Urinary bladder (tissue), 4 donors: ENCODE data around the gene SMTNL2. TPM values are rescaled to one million over a fixed set of nuclear protein-coding genes. Genes with fewer than 3 reads are reported as not detected.
A peak's percentile ranks its signal among the peaks of the same experiment; 100 is the strongest.

Source experiments
- DNase-seq: peaks from one replicate; pipeline ENCODE4 v3.0.0-alpha.2; 2015; ENCODE audit errors: extremely low spot score
- H3K27ac ChIP-seq: one replicate; pipeline ENCODE4 v1.5.1; 2013; ENCODE audit warnings: low read depth, mild to moderate bottlenecking, moderate library complexity
- H3K36me3 ChIP-seq: one replicate; pipeline ENCODE4 v1.6.1; 2013; ENCODE audit warnings: mild to moderate bottlenecking, moderate library complexity; ENCODE audit not compliant: insufficient read depth
- H3K4me1 ChIP-seq: one replicate; pipeline ENCODE4 v1.6.1; 2013; ENCODE audit warnings: mild to moderate bottlenecking, moderate library complexity; ENCODE audit not compliant: insufficient read depth
- H3K4me3 ChIP-seq: one replicate; pipeline ENCODE4 v1.5.1; 2013; ENCODE audit warnings: low read depth, low read length
- WGBS: extraction: QIAGEN DNeasy Blood & Tissue Kit; methylation state at CpG from one replicate; pipeline ENCODE4 v1.1.7; 2013; 5-methylcytosine and 5-hydroxymethylcytosine counted together
- polyA plus RNA-seq: library from polyadenylated mRNA; stranded (reverse); fragments of 200-250 nt; gene quantifications from one replicate; pipeline ENCODE4 v1.2.3, GENCODE V29; 2013
- total RNA-seq: library from RNA; depleted of rRNA; stranded (reverse); fragments of >200 nt; gene quantifications from one replicate; pipeline ENCODE4 v1.2.3, GENCODE V29; 2014
- donor health status: healthy with polysubstance abuse.
- donor health status: healthy.

Gene SMTNL2
- total and polyA plus RNA-seq, 2 donors, result 5.0 to 8.0 TPM

DNA sequence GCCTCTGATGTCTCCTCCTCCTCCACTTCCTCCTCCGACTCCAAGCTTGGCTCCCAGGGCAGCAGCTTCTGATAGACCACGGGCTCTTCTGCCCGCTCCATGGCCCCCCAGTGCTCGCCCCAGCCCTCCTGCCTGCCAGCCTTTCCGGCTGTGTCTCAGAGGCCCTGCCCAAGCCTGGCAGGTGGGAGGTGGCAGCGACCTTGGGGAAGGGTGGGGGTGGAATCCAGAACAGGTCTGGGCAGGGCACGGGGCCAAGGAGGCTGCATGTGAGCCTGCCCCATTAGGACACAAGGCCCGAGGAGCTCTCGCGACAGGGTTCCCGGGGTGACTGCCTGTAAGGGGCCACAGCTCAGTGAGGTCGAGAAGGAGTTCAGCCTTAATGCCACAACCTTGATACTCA, 23.9 kb upstream of the SMTNL2 start, which contains the start of gene GGT6:
Gene GGT6, minus strand, starts transcription at position 157 of the 400 bp plus-strand sequence. Its CDS starts 56 bp downstream, at position 101.
- 82% methylated on average over 12 of the region's 12 CpGs for WGBS
- Histone ChIP-seq H3K4me3 (no peak within 1 kb of the TSS), H3K36me3 (no peaks in the 10 kb centered on the region), H3K4me1 (no peaks in the 10 kb centered on the region), H3K27ac (peak within 1 kb of the TSS; percentile 81)
- DNase-seq, result no peak

DNA sequence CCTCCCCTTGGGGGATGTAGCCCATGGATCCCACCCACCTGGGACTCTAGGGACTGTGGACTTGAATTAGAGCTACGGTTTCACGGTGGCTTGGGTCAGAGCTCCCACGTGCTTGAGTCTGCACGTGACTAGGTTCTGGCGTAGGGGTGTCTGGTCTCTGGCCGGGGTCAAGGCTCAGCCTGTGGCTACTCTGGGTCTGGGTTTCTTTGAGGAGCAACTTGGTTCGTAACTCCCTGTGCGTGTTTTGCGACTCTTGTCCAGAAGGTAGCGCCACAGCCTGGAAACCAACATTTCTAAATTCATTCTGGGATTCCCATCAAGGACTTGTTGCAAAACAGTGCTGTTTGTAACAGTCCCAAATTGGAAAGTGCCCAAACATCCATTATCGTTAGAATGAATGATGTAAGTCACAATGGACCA, 23.5 kb upstream of the SMTNL2 start:
- Histone ChIP-seq H3K4me3 (no peak overlapping the region), H3K4me1 (no peaks in the 10 kb centered on the region), H3K27ac (peak overlapping the region; percentile 3), H3K36me3 (no peaks in the 10 kb centered on the region)
- 69% methylated on average over 11 of the region's 11 CpGs for WGBS
- DNase-seq, result no peak

GRCh38 chr17:4562015-4562969, 22.0 kb upstream of the SMTNL2 start:
- Histone ChIP-seq H3K4me3 (no peak overlapping the region), H3K4me1 (no peaks in the 10 kb centered on the region), H3K36me3 (no peaks in the 10 kb centered on the region), H3K27ac (no peak overlapping the region)
- WGBS, result 59% methylated on average over 8 of the region's 8 CpGs
- DNase-seq, result no peak

- WGBS, result 33% methylated on average over 16 of the region's 16 CpGs
- Histone ChIP-seq H3K4me1 (no peaks in the 10 kb centered on the region), H3K36me3 (no peaks in the 10 kb centered on the region), H3K27ac (no peak overlapping the region), H3K4me3 (no peak overlapping the region)
- no peak for DNase-seq
Measured at GRCh38 chr17:4565209-4566141, 18.9 kb upstream of the SMTNL2 start.

DNA sequence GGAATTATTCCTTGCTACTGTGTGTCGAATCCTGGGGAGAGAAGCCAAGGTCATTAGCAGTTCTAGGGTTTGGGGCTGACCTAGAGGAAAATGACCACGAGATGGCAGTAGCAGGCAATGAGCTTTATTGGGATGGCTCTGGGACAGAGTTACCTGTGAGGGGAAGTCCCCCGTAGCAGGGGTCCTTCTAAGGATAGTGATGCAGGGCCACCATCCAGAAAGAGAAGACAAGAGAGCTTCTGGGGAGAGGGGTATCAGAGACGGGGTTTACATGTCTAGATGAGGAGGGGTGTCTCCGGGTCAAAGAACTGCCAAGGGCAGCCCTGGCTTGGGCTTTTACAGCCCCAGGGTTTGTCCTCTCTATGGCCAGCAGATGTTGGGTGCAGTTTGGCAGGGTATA, 17.5 kb upstream of the SMTNL2 start:
- 19% methylated on average over 5 of the region's 5 CpGs for WGBS
- Histone ChIP-seq H3K4me3 (no peak overlapping the region), H3K27ac (no peak overlapping the region), H3K36me3 (no peaks in the 10 kb centered on the region), H3K4me1 (no peaks in the 10 kb centered on the region)
- DNase-seq, result no peak

GRCh38 chr17:4569591-4569990, 14.7 kb upstream of the SMTNL2 start:
- H3K27ac ChIP-seq, result no peak overlapping the region
- no peak for DNase-seq
- no peak overlapping the region for H3K4me3 ChIP-seq
- H3K36me3 ChIP-seq, result no peaks in the 10 kb centered on the region
- no peaks in the 10 kb centered on the region for H3K4me1 ChIP-seq
- 91% methylated on average over 1 of the region's 1 CpG for WGBS

DNA sequence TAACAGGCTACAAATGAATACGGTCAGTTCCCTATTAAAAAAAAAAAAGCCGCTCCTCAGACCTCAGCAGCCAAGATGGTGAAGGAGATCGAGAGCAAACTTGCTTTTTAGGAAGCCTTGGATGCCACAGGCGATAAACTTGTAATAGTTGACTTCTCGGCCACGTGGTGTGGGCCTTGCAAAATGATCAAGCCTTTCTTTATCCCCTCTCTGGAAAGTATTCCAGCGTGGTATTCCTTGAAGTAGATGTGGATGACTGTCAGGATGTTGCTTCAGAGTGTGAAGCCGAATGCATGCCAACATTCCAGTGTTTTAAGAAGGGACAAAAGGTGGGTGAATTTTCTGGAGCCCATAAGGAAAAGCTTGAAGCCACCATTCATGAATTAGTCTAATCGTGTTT, 12.2 kb upstream of the SMTNL2 start:
- Histone ChIP-seq H3K36me3 (no peaks in the 10 kb centered on the region), H3K4me1 (no peaks in the 10 kb centered on the region), H3K4me3 (no peak overlapping the region), H3K27ac (no peak overlapping the region)
- WGBS, result 73% methylated on average over 9 of the region's 9 CpGs
- DNase-seq, result no peak

DNA sequence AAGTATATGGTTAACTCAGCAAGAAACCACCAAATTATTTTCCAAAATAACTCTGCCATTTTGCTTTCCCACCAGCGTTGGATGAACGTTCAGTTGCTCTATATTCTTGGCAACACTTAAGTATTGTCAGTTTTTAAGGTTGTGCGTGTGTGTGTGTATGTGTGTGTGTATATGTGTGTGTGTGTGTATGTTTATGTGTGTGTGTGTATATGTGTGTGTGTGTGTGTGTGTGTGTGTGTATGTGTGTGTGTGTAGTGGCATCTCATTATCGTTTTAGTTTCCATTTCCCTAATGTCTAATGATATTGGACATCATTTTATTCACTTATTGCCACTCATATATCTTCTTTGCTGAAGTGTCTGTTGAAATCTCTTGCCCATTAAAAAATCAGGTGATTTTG, 11.2 kb upstream of the SMTNL2 start:
- no peak overlapping the region for H3K27ac ChIP-seq
- WGBS, result 75% methylated on average over 4 of the region's 4 CpGs
- DNase-seq, result no peak
- no peak overlapping the region for H3K4me3 ChIP-seq
- no peaks in the 10 kb centered on the region for H3K36me3 ChIP-seq
- no peaks in the 10 kb centered on the region for H3K4me1 ChIP-seq

GRCh38 chr17:4573669-4574068, 10.7 kb upstream of the SMTNL2 start:
- Histone ChIP-seq H3K4me3 (no peak overlapping the region), H3K27ac (no peak overlapping the region), H3K4me1 (no peaks in the 10 kb centered on the region), H3K36me3 (no peaks in the 10 kb centered on the region)
- 72% methylated on average over 7 of the region's 7 CpGs for WGBS
- DNase-seq, result no peak

DNA sequence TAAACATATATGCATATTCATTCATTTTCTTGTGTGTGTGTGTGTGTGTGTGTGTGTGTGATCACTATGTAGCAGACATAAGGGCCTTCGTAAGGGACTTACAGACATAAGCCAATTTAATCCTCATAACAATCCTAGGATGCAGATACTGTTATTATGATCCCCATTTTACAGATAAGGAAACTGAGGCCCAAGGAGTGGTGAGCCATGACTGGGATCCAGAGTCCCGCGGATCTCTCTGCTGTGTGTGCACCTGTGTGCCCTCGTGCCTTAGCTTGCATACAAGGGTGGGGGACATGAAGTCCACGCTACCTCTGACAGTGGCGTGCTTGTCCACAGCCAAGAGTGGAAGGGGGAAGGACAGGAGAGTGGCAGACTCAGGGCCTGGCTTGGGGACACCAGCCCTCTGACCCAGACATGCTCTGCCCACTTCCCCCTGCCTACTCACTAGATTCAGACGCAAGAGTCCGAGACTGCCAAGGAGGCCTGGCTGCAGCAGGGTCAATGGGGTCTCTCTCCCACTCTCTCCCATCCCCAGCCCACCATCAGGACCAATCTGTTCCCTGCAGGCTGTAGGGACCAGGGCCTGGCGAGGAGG, 9.8 kb upstream of the SMTNL2 start:
- no peak for DNase-seq
- Histone ChIP-seq H3K4me1 (no peaks in the 10 kb centered on the region), H3K27ac (no peak overlapping the region), H3K4me3 (no peak overlapping the region), H3K36me3 (no peaks in the 10 kb centered on the region)
- WGBS, result 95% methylated on average over 9 of the region's 9 CpGs

- H3K4me3 ChIP-seq, result no peak overlapping the region
- no peak overlapping the region for H3K27ac ChIP-seq
- WGBS, result 74% methylated on average over 6 of the region's 6 CpGs
- no peaks in the 10 kb centered on the region for H3K36me3 ChIP-seq
- no peaks in the 10 kb centered on the region for H3K4me1 ChIP-seq
- DNase-seq, result no peak
Measured at GRCh38 chr17:4576161-4576558, 8.2 kb upstream of the SMTNL2 start.

- H3K27ac ChIP-seq, result no peak overlapping the region
- no peaks in the 10 kb centered on the region for H3K36me3 ChIP-seq
- H3K4me3 ChIP-seq, result no peak overlapping the region
- no peaks in the 10 kb centered on the region for H3K4me1 ChIP-seq
- DNase-seq, result no peak
- 65% methylated on average over 18 of the region's 18 CpGs for WGBS
Measured at GRCh38 chr17:4576729-4577322, 7.5 kb upstream of the SMTNL2 start.

DNA sequence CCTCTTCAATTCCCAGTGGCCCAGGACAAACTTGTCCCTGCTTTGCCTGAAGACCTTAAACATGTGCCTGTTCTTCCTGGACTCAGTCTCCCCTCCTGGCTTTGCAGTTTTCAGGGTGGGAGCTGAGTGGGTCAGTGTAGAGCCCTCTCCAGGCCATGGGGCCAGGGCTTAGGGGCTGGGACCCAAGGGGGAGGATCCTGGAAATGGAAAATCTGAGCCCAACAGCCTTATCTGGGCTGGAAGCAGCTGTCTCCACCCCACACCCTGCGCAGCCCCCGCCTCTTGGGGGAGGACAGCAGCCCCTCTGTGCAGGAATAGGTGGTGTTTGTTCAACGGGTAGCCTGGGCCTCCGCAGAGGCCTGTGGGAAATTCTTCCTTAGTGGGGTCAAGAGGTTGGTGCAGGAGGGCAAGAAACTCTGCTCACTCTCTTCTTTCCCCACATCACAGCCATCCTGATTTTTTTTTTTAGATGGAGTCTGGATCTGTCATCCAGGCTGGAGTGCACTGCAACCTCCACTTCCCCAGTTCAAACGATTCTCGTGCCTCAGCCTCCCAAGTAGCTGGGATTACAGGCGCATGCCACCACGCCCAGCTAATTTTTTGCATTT, 6.8 kb upstream of the SMTNL2 start:
- WGBS, result 77% methylated on average over 8 of the region's 8 CpGs
- Histone ChIP-seq H3K4me1 (no peaks in the 10 kb centered on the region), H3K27ac (no peak overlapping the region), H3K36me3 (no peaks in the 10 kb centered on the region), H3K4me3 (no peak overlapping the region)
- no peak for DNase-seq
